GM18517 (cell line): ENCODE results near the gene ZNF282.
"Not testable (repeated sequence)": the region's sequence is repeated elsewhere in the genome, so short reads cannot be mapped to it uniquely, and the experiment has no call there.

Source experiments
- ATAC-seq: cut with Tn5 transposase; IDR thresholded peaks from one replicate; pipeline ENCODE4 v1.9.1; 2021; ENCODE audit warnings: mild to moderate bottlenecking, moderate library complexity; ENCODE audit not compliant: unreplicated experiment

Gene ZNF282

DNA sequence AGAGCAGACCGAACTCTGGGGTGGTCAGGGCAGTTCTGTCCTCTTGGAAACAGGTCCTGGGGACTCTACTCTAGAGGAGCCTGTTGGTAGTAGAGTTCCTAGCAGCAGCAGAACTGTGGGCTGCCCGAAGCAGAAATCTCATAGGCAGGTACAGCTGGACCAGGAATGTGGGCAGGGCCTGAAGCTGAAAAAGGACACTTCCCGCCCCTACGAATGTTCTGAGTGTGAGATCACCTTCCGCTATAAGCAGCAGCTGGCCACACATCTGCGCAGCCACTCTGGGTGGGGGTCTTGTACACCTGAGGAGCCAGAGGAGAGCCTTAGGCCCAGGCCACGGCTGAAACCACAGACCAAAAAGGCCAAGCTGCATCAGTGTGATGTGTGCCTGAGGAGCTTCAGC, 58.3 kb downstream of the ZNF282 start:
- no peak for ATAC-seq

DNA sequence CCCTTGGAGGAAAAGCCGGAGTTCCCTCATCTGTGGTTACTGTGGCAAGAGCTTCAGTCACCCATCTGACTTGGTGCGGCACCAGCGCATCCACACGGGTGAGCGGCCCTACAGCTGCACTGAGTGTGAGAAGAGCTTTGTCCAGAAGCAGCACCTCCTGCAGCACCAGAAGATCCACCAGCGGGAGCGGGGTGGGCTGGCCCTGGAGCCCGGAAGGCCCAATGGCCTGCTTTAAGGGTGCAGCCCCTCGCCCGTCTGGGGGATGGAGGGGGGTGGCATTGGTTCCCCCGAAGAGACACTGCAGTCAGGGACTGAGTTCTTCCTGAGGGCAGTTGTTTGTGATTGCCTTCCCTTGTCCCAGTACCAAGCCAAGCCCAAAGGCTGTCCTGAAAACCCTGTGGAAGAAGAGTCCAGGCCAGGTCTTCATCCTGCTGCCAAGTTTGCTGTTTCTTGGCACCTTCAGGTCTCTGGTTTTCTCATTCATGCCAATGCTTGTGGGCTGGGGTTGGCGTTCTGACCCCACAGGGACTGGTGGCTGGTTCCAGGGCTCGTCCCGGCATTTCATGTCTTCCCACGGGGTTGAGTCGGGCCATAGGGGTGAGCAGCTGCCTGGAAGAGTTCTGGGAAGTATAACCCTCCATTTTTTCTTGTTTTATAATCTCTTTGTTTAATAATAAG, 59.0 kb downstream of the ZNF282 start:
- no peak for ATAC-seq

DNA sequence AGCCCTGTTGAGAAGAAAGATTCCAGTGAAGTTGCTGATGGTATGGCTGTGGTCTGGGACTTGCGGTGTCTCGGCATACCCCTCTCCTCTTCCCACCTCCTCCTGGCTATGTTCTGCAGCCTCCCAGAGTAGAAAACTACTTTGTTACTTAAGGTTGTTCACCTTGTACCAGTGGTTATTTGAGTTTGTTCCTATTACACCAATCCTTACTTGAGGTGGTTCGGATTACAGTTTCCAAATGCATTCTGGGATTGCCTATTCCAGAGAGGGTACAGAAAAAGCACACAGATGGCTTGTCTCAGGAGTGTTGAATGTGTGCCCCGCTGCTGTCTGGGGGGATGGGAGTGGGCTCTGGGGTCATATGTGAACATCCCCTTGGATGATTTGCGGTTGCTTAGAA, 59.8 kb downstream of the ZNF282 start:
- ATAC-seq: no peak

DNA sequence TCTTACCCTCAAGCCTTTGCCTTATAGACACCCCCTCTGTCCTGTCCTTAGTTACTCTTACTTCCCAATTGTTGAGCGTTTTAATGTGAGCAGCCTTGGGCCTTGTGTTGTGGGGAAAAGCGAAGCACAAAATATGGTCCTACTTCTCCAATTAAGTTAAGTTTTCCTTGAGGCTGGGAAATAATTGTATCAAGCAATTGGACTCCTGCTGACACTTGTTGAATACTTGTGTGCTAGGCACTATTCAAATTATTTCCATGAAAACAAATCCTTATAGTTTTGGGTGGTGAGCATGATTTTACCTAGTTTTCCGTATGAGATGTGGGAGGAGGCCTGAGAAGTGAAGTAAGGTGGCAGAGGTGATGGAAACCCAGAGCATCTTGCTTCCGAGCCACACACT, 61.2 kb downstream of the ZNF282 start:
- no peak for ATAC-seq

DNA sequence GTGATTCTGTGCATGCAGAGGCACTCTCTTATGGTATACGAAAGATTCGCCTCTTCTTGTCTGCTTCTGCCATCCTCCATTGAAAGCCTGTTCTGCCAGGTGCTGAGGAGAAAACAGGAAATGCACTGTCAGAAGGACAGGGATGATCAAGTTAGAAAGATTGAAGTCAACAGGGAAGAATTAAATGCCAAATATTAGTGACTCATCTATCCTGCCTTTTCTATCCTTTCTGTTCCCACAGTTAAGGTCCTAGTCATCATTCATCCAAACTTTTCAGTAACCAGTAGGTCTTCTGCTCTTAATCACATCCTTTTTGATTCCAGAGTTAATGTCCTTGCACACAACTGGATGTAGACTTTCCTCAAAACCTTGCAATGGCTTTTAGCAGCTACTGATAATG, 61.8 kb downstream of the ZNF282 start:
- no peak for ATAC-seq

DNA sequence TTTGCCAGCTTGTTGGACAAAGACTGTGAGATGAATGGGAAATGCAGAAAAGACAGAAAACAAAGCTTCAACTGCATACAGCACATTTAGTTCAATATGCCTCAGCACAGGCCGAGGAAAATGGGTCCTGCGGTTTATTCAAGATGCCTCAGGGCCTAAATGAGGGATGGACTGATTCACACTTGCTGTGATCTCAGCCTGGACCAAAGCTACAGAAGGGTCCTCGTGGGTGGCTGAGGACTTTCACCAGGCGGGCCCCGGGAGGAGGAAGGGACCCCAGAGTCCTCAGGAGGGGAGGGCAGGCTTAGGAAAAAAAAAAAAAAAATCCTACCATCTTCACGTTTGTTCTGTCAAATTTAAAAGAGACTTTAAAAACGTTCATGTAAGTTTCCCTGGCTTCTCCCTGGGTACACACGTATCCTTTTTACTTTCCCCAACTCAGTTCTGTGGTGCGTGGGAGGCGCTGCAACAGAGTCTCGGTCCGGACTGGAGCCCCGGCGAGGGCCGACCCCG, 66.0 kb downstream of the ZNF282 start:
- peak; percentile 4 for ATAC-seq

DNA sequence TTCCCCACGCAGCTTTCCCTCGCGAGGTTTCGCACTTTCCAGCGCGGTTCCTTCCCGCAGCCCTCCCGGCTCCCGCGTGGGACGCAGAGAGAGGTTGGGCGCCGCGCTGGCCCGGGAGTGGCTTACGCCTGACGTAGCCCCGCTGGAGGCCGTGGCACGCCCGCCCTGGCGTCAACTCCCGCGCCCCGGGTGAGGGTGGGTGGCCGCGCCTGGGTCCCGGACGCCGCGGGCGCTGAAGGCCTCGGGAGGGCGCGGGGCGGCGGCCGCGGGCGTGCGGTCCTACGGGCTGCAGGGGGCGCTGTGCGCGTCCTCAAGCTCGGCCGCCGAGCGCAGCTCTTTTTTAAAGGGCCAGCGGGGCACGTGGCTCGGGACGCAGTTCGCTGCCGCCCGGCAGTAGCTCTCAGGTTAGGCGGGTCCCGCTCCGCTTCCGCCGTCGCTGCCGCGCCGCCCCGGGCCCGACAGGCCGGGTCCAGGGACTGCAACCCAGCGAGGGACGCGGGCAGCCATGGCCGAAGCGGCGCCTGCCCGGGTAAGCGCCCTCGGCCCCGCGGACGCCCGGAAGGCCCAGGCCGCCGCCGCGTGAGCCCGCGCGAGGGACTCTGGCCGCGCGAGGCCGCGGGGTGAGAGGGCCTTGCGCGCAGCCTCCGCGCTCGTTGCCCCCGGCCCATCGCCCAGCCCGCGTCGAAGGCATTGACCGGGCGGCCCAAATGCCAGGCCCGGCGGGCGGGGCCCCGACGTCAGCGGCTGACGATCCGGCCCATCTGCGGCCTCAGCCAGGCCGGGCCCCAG, 66.7 kb downstream of the ZNF282 start, which contains the start of gene ZNF783:
ZNF783 (plus strand) TSS at position 368 of the 789 bp plus-strand sequence; CDS start at position 506, 138 bp downstream.
- peak; percentile 88 for ATAC-seq

DNA sequence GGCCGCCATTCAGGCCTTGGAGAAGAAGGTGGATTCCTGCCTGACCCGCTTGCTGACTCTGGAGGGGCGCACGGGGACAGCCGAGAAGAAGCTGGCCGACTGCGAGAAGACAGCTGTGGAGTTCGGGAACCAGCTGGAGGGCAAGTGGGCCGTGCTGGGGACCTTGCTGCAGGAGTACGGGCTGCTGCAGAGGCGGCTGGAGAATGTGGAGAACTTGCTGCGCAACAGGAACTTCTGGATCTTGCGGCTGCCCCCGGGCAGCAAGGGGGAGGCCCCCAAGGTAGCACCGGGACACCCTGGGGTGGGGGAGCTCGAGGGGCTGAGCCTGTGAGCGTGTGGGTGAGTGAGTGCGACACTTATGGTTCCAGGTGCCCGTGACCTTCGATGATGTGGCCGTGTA, 71.1 kb downstream of the ZNF282 start:
- ATAC-seq: no peak

DNA sequence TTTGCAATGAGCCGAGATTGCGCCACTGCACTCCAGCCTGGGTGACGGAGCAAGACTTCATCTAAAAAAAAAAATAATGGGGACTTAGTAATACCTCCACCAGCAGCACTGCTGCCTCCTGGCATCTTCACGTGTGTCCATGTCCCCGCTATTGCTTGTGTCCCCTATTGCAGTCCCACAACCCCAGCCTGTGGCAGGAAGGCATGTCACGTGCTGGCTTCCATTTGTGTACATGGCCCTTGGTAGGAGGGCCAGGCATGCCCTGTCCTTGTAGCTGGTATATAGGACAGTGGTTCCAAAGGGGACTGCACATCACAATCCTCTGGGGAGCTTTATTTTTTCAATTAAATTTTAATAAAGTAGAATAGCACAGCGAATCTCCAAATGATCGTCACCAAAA, 72.4 kb downstream of the ZNF282 start:
- no peak for ATAC-seq

DNA sequence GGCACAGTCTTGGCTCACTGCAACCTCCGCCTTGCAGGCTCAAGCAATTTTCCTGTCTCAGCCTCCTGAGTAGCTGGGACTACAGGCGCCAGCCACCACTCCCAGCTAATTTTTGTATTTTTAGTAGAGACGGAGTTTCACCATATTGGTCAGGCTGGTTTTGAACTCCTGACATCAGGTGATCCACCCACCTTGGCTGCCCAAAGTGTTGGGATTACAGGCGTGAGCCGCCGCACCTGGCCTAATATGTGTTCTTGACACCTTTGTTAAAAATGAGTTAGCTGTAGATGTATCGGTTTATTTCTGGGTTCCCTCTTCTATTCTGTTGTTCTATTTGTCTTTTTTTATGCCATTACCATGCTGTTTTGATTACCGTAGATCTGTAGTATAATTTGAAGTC, 79.1 kb downstream of the ZNF282 start:
- not testable (repeated sequence) for ATAC-seq
